HCT116 (cell line): ENCODE data around the gene ZNF711. TPM values are rescaled to one million over a fixed set of nuclear protein-coding genes. Genes with fewer than 3 reads are reported as not detected.

Source experiments
- ATAC-seq: fragments of 200-7000 bp; cut with Tn5 transposase; 2 replicates; pipeline ENCODE4 v1.9.1; 2020; ENCODE audit warnings: mild to moderate bottlenecking, moderate library complexity
- BruUV-seq: library from RNA; stranded (reverse); fragments of 400-500 nt; replicated peaks from 2 replicates; lab custom pipeline; 2021; lab: Mats Ljungman, UMichigan
- CTCF ChIA-PET: fragments of 300-600 bp; sonication (Branson Sonifier 250); formaldehyde crosslinking; loops from one replicate; lab custom pipeline; 2021; ENCODE audit warnings: antibody characterized with exemption; lab: Charles Lee
- POLR2A ChIA-PET: fragments of 300-600, 350-600 bp; sonication (Branson Sonifier 250); formaldehyde crosslinking; loops from one replicate; lab custom pipeline; 2021; ENCODE audit warnings: antibody characterized with exemption; lab: Charles Lee
- RAD21 ChIA-PET, 2 experiments: fragments of 300-600 bp; sonication (Branson Sonifier 250); formaldehyde crosslinking; loops; one replicate each; lab custom pipeline; 2023; ENCODE audit warnings: low total read pairs in 2 of 2; ENCODE audit not compliant: uncharacterized antibody in 2 of 2, unreplicated experiment in 2 of 2, low non-redundant PET in 1 of 2; lab: Charles Lee
- DNase-seq: peaks from one replicate; pipeline ENCODE4 v3.0.0-alpha.2; 2010; ENCODE audit warnings: low read depth, low spot score
- H2AFZ ChIP-seq: fragments of 200-600 bp; shearing (Covaris generic), sonication (generic); 2 replicates; pipeline ENCODE4 v1.6.1; 2017; ENCODE audit warnings: low read depth, mixed run types, mixed read lengths, antibody characterized with exemption, low read length; ENCODE audit not compliant: poor library complexity, severe bottlenecking
- H3K27ac ChIP-seq: 2 replicates; pipeline ENCODE4 v1.5.1; 2012; ENCODE audit warnings: low read depth, low read length
- H3K27me3 ChIP-seq: fragments of 200-600 bp; sonication (generic); 2 replicates; pipeline ENCODE4 v1.6.1; 2016; ENCODE audit warnings: mixed run types, low read length, mixed read lengths; ENCODE audit not compliant: insufficient read depth
- H3K36me3 ChIP-seq, 2 experiments: fragments of 200-500 bp in 1 of 2; fragments of 200-600 bp in 1 of 2; sonication (Bioruptor generic) in 1 of 2; sonication (generic) in 1 of 2; 2 replicates each; pipeline versions ENCODE4 v1.5.1 to v1.6.1; 2014 to 2016; ENCODE audit warnings: low read length in 2 of 2, inconsistent platforms in 1 of 2, mixed read lengths in 1 of 2, mixed run types in 1 of 2; ENCODE audit not compliant: insufficient read depth in 2 of 2, control insufficient read depth in 1 of 2
- H3K4me1 ChIP-seq, 2 experiments: fragments of 200-600 bp in 1 of 2; sonication (generic) in 1 of 2; 2 replicates each; pipeline versions ENCODE4 v1.5.1 to v1.6.1; 2012 to 2017; ENCODE audit warnings: low read length in 2 of 2, inconsistent platforms in 1 of 2, mild to moderate bottlenecking in 1 of 2, mixed read lengths in 1 of 2, mixed run types in 1 of 2, moderate library complexity in 1 of 2; ENCODE audit not compliant: insufficient read depth in 2 of 2, control insufficient read depth in 1 of 2
- H3K4me2 ChIP-seq: fragments of 200-600 bp; sonication (generic); 2 replicates; pipeline ENCODE4 v1.6.1; 2017; ENCODE audit warnings: mixed run types, low read length, mixed read lengths
- H3K4me3 ChIP-seq, 2 experiments: fragments of 200-600 bp in 1 of 2; sonication (generic) in 1 of 2; replicated peaks in 1 of 2; 2 replicates each; pipeline ENCODE4 v1.5.1; 2011 to 2016; ENCODE audit warnings: low read length in 2 of 2, control low read depth in 1 of 2, low read depth in 1 of 2, mild to moderate bottlenecking in 1 of 2, mixed read lengths in 1 of 2, mixed run types in 1 of 2
- H3K79me2 ChIP-seq: fragments of 200-600 bp; sonication (generic); 2 replicates; pipeline ENCODE4 v1.6.1; 2017; ENCODE audit warnings: mild to moderate bottlenecking, mixed run types, low read length, moderate library complexity, mixed read lengths; ENCODE audit not compliant: insufficient read depth
- H3K9ac ChIP-seq: fragments of 200-600 bp; sonication (generic); 2 replicates; pipeline ENCODE4 v1.6.1; 2016; ENCODE audit warnings: low read length, mixed read lengths
- H3K9me2 ChIP-seq: fragments of 200-600 bp; sonication (generic), shearing (Covaris generic); 2 replicates; pipeline ENCODE4 v1.6.1; 2017; ENCODE audit warnings: mixed run types, mild to moderate bottlenecking, moderate library complexity; ENCODE audit not compliant: insufficient read depth
- H3K9me3 ChIP-seq, 2 experiments: fragments of 200-500 bp in 1 of 2; fragments of 200-600 bp in 1 of 2; sonication (Bioruptor generic) in 1 of 2; sonication (generic) in 1 of 2; 2 replicates each; pipeline ENCODE4 v1.6.1; 2014 to 2017; ENCODE audit warnings: low read length in 2 of 2, mixed read lengths in 2 of 2, inconsistent platforms in 1 of 2, low read depth in 1 of 2, mild to moderate bottlenecking in 1 of 2, mixed run types in 1 of 2, moderate library complexity in 1 of 2; ENCODE audit not compliant: control insufficient read depth in 1 of 2, insufficient read depth in 1 of 2
- H4K20me1 ChIP-seq: fragments of 200-600 bp; sonication (generic), shearing (Covaris generic); 2 replicates; pipeline ENCODE4 v1.6.1; 2017; ENCODE audit warnings: mixed run types, mild to moderate bottlenecking, moderate library complexity; ENCODE audit not compliant: insufficient read depth
- ELF1 ChIP-seq: IDR thresholded peaks from 2 replicates; pipeline ENCODE4 v1.6.1; 2012; ENCODE audit warnings: low read depth, borderline replicate concordance
- FOSL1 ChIP-seq: IDR thresholded peaks from 2 replicates; pipeline ENCODE4 v1.6.1; 2012; ENCODE audit warnings: low read depth
- JUND ChIP-seq: IDR thresholded peaks from 2 replicates; pipeline ENCODE4 v1.6.1; 2012
- POLR2A ChIP-seq: IDR thresholded peaks from 2 replicates; pipeline ENCODE4 v1.7.0; 2011; ENCODE audit warnings: borderline replicate concordance; ENCODE audit not compliant: insufficient read depth, insufficient read length; ENCODE audit errors: extremely low read depth
- RAD21 ChIP-seq: IDR thresholded peaks from 2 replicates; pipeline ENCODE4 v1.6.1; 2012; ENCODE audit warnings: low read depth, mild to moderate bottlenecking
- SIN3A ChIP-seq: IDR thresholded peaks from 2 replicates; pipeline ENCODE4 v1.6.1; 2012; ENCODE audit warnings: low read depth
- SRF ChIP-seq: IDR thresholded peaks from 2 replicates; pipeline ENCODE4 v1.6.1; 2012; ENCODE audit warnings: low read depth
- YY1 ChIP-seq: IDR thresholded peaks from 2 replicates; pipeline ENCODE4 v1.6.1; 2011; ENCODE audit warnings: low read length, low read depth, moderate library complexity, mild to moderate bottlenecking; ENCODE audit not compliant: insufficient replicate concordance; ENCODE audit errors: extremely low read depth
- ZFX ChIP-seq: fragments of 450-650 bp; IDR thresholded peaks from 2 replicates; pipeline ENCODE4 v1.6.1; 2017
- intact Hi-C: fragments of 100-400 bp; cut with micrococcal nuclease; formaldehyde crosslinking; loops from 2 replicates; pipeline ENCODE4 v1.10.0; 2022
- total RNA-seq: library from RNA; stranded (reverse); gene quantifications from one replicate; pipeline ENCODE4 v1.2.1, GENCODE V29; 2021; ENCODE audit not compliant: unreplicated experiment
- TF ChIP-seq, protein P1 (sequence below): IDR thresholded peaks from 2 replicates; pipeline ENCODE4 v1.6.1; 2011; ENCODE audit warnings: mild to moderate bottlenecking, low read length, moderate library complexity; ENCODE audit not compliant: insufficient replicate concordance; ENCODE audit errors: extremely low read depth
- TF ChIP-seq, protein P2 (sequence below): IDR thresholded peaks from 2 replicates; pipeline ENCODE4 v1.6.1; 2012
- TF ChIP-seq, protein P3 (sequence below): IDR thresholded peaks from 2 replicates; pipeline ENCODE4 v1.6.1; 2012; ENCODE audit warnings: low read depth
- TF ChIP-seq, protein P4 (sequence below), 3 experiments: fragments of 200-600 bp in 1 of 3; sonication (generic) in 1 of 3; IDR thresholded peaks in 2 of 3; conservative IDR thresholded peaks in 1 of 3; 2 replicates each; pipeline ENCODE4 v1.5.1; 2012 to 2017; ENCODE audit warnings: low read depth in 2 of 3, low read length in 2 of 3, antibody characterized with exemption in 1 of 3, borderline replicate concordance in 1 of 3, control low read depth in 1 of 3, mild to moderate bottlenecking in 1 of 3, mixed read lengths in 1 of 3, mixed run types in 1 of 3, moderate library complexity in 1 of 3; ENCODE audit not compliant: insufficient read depth in 1 of 3
- TF ChIP-seq, protein P5 (sequence below): IDR thresholded peaks from 2 replicates; pipeline ENCODE4 v1.6.1; 2012

The ZNF711 gene
- total RNA-seq, 1 experiment from 2014 or later: 6.1 TPM

DNA sequence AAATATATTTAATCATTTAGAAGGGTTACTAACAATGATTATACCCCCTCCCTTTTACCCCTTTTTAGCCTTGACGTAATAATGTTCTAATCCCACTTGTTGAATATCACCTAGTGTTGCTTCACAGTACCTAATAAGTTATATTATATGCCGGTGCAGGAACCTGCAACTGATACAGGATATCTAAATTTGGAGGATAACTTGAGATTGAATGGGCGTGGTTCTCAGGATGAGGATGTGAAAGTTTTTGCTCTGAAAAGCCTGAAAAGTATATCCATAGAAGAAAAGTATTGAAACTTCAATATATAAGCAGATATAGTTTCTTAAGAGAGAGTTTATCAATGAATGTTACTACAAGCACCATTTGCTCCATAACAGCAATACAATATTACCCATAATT is 59.8 kb downstream of the ZNF711 start:
- H3K36me3 ChIP-seq: no peaks in the 10 kb centered on the region
- H3K4me1 ChIP-seq: no peaks in the 10 kb centered on the region
- TF ChIP-seq RAD21 (no peak), FOSL1 (no peak), SRF (no peak), ZFX (no peak), POLR2A (no peak), YY1 (no peak), JUND (no peak), ELF1 (no peak), SIN3A (no peak)
- TF ChIP-seq, protein P1, sequence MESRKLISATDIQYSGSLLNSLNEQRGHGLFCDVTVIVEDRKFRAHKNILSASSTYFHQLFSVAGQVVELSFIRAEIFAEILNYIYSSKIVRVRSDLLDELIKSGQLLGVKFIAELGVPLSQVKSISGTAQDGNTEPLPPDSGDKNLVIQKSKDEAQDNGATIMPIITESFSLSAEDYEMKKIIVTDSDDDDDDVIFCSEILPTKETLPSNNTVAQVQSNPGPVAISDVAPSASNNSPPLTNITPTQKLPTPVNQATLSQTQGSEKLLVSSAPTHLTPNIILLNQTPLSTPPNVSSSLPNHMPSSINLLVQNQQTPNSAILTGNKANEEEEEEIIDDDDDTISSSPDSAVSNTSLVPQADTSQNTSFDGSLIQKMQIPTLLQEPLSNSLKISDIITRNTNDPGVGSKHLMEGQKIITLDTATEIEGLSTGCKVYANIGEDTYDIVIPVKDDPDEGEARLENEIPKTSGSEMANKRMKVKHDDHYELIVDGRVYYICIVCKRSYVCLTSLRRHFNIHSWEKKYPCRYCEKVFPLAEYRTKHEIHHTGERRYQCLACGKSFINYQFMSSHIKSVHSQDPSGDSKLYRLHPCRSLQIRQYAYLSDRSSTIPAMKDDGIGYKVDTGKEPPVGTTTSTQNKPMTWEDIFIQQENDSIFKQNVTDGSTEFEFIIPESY: no peak
- TF ChIP-seq, protein P2, sequence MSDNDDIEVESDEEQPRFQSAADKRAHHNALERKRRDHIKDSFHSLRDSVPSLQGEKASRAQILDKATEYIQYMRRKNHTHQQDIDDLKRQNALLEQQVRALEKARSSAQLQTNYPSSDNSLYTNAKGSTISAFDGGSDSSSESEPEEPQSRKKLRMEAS: no peak
- TF ChIP-seq, protein P3, sequence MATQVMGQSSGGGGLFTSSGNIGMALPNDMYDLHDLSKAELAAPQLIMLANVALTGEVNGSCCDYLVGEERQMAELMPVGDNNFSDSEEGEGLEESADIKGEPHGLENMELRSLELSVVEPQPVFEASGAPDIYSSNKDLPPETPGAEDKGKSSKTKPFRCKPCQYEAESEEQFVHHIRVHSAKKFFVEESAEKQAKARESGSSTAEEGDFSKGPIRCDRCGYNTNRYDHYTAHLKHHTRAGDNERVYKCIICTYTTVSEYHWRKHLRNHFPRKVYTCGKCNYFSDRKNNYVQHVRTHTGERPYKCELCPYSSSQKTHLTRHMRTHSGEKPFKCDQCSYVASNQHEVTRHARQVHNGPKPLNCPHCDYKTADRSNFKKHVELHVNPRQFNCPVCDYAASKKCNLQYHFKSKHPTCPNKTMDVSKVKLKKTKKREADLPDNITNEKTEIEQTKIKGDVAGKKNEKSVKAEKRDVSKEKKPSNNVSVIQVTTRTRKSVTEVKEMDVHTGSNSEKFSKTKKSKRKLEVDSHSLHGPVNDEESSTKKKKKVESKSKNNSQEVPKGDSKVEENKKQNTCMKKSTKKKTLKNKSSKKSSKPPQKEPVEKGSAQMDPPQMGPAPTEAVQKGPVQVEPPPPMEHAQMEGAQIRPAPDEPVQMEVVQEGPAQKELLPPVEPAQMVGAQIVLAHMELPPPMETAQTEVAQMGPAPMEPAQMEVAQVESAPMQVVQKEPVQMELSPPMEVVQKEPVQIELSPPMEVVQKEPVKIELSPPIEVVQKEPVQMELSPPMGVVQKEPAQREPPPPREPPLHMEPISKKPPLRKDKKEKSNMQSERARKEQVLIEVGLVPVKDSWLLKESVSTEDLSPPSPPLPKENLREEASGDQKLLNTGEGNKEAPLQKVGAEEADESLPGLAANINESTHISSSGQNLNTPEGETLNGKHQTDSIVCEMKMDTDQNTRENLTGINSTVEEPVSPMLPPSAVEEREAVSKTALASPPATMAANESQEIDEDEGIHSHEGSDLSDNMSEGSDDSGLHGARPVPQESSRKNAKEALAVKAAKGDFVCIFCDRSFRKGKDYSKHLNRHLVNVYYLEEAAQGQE: no peak
- TF ChIP-seq, protein P4, sequence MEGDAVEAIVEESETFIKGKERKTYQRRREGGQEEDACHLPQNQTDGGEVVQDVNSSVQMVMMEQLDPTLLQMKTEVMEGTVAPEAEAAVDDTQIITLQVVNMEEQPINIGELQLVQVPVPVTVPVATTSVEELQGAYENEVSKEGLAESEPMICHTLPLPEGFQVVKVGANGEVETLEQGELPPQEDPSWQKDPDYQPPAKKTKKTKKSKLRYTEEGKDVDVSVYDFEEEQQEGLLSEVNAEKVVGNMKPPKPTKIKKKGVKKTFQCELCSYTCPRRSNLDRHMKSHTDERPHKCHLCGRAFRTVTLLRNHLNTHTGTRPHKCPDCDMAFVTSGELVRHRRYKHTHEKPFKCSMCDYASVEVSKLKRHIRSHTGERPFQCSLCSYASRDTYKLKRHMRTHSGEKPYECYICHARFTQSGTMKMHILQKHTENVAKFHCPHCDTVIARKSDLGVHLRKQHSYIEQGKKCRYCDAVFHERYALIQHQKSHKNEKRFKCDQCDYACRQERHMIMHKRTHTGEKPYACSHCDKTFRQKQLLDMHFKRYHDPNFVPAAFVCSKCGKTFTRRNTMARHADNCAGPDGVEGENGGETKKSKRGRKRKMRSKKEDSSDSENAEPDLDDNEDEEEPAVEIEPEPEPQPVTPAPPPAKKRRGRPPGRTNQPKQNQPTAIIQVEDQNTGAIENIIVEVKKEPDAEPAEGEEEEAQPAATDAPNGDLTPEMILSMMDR (IDR thresholded peaks at IDR 0.05 in 2 of 3, conservative IDR thresholded peaks at IDR 0.05 in 1 of 3; ENCODE audit: borderline replicate concordance in 1 of 3, insufficient read depth in 1 of 3, low read depth in 2 of 3, low read length in 2 of 3): no peak
- TF ChIP-seq, protein P5, sequence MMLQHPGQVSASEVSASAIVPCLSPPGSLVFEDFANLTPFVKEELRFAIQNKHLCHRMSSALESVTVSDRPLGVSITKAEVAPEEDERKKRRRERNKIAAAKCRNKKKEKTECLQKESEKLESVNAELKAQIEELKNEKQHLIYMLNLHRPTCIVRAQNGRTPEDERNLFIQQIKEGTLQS: no peak

More for the DNA sequence above, 59.8 kb downstream of the ZNF711 start:
- Histone ChIP-seq H4K20me1 (no peaks in the 10 kb centered on the region), H3K79me2 (no peaks in the 10 kb centered on the region), H3K27me3 (no peaks in the 10 kb centered on the region), H3K9me2 (no peaks in the 10 kb centered on the region), H3K27ac (no peak overlapping the region), H2AFZ (no peak overlapping the region), H3K4me2 (no peak overlapping the region), H3K4me3 (no peak overlapping the region), H3K9ac (no peak overlapping the region), H3K9me3 (no peaks in the 10 kb centered on the region)
- POLR2A ChIA-PET: no interaction called here
- BruUV-seq: no TSS peak
- intact Hi-C loops: no loop called here
- RAD21 ChIA-PET: no interaction called here
- ATAC-seq (no peak), DNase-seq (no peak)
- CTCF ChIA-PET: no interaction called here
